Muscle layer of colon (tissue), 2 donors: ENCODE measurements around the gene ZNF689.
"Not testable (repeated sequence)": the region's sequence is repeated elsewhere in the genome, so short reads cannot be mapped to it uniquely, and the experiment has no call there.

Experiments
- H3K27ac ChIP-seq: one replicate; pipeline ENCODE4 v1.7.0; 2013; ENCODE audit warnings: low read depth, mild to moderate bottlenecking, low read length, moderate library complexity
- H3K27me3 ChIP-seq, 2 donors: one replicate each; pipeline ENCODE4 v1.7.0; 2013; ENCODE audit warnings: low read length in 2 of 2, mild to moderate bottlenecking in 2 of 2; ENCODE audit not compliant: insufficient read depth in 2 of 2, control insufficient read depth in 1 of 2
- H3K36me3 ChIP-seq: one replicate; pipeline ENCODE4 v1.7.0; 2013; ENCODE audit warnings: mild to moderate bottlenecking, low read length; ENCODE audit not compliant: insufficient read depth
- H3K4me1 ChIP-seq: one replicate; pipeline ENCODE4 v1.7.0; 2013; ENCODE audit warnings: mild to moderate bottlenecking, low read length; ENCODE audit not compliant: insufficient read depth
- H3K4me3 ChIP-seq, 2 donors: one replicate each; pipeline ENCODE4 v1.7.0; 2013; ENCODE audit warnings: low read length in 2 of 2, low read depth in 1 of 2, mild to moderate bottlenecking in 1 of 2, moderate library complexity in 1 of 2
- H3K9ac ChIP-seq: one replicate; pipeline ENCODE4 v1.7.0; 2013; ENCODE audit warnings: low read length
- H3K9me3 ChIP-seq: one replicate; pipeline ENCODE4 v1.7.0; 2013; ENCODE audit warnings: mild to moderate bottlenecking, low read length
- donor health status: abdominal sarcoma.
- donor health status: Adenocarcinoma of cecum.

The ZNF689 gene

GRCh38 chr16:30589582-30589981 is 20.6 kb downstream of the ZNF689 start:
- H3K36me3 ChIP-seq, H3K9me3 ChIP-seq: not testable (repeated sequence)

GRCh38 chr16:30588651-30589050 is 21.5 kb downstream of the ZNF689 start:
- no peak overlapping the region for H3K27ac ChIP-seq
- H3K27me3 ChIP-seq: no peaks in the 10 kb centered on the region
- no peaks in the 10 kb centered on the region for H3K36me3 ChIP-seq
- H3K9ac ChIP-seq: no peak overlapping the region
- peaks cover 14% of the 10 kb centered on the region for H3K4me1 ChIP-seq
- no peak overlapping the region for H3K4me3 ChIP-seq
- no peaks in the 10 kb centered on the region for H3K9me3 ChIP-seq

More at GRCh38 chr16:30589582-30589981, 20.6 kb downstream of the ZNF689 start:
- H3K9ac ChIP-seq, H3K4me1 ChIP-seq, H3K4me3 ChIP-seq, H3K27ac ChIP-seq, H3K27me3 ChIP-seq: not testable (repeated sequence)

- H3K4me1 ChIP-seq: peaks cover 20% of the 10 kb centered on the region
- peaks cover 18% of the 10 kb centered on the region for H3K36me3 ChIP-seq
- peak within 1 kb of the TSS; percentile 47 to 96 for H3K4me3 ChIP-seq
- no peaks in the 10 kb centered on the region for H3K9me3 ChIP-seq
- H3K27ac ChIP-seq: peak within 1 kb of the TSS; percentile 83
- peak within 1 kb of the TSS; percentile 71 for H3K9ac ChIP-seq
- no peaks in the 10 kb centered on the region for H3K27me3 ChIP-seq
Measured at GRCh38 chr16:30585400-30586191, 24.6 kb downstream of the ZNF689 start, which contains the start of gene ZNF785. ZNF785 (minus strand) TSS chr16:30585697; CDS start chr16:30585611, 86 bp downstream.

DNA sequence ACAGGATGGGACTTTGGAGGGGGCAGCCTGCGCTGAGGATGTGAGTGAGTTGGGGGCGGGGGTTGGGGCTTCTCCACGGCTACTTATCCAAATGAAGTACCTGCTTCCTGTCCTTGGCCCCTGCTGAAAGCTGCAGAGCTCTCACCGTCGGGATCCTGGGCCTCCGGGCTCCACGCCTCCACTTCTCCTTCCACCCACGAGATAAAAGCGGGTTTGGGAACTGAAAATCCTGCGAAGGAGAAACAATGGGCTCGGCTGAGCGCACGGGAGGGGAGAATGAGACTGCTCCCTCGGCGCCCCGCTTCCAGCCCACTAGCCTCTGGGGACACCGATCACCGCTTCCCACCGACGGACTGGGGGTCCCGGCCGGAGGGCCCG is 25.2 kb downstream of the ZNF689 start:
- Histone ChIP-seq H3K9me3 (no peaks in the 10 kb centered on the region), H3K4me1 (peaks cover 20% of the 10 kb centered on the region), H3K27me3 (no peaks in the 10 kb centered on the region), H3K27ac (peak overlapping the region; percentile 83), H3K36me3 (peaks cover 18% of the 10 kb centered on the region), H3K9ac (peak overlapping the region; percentile 54), H3K4me3 (peak overlapping the region; percentile 47 to 96)

DNA sequence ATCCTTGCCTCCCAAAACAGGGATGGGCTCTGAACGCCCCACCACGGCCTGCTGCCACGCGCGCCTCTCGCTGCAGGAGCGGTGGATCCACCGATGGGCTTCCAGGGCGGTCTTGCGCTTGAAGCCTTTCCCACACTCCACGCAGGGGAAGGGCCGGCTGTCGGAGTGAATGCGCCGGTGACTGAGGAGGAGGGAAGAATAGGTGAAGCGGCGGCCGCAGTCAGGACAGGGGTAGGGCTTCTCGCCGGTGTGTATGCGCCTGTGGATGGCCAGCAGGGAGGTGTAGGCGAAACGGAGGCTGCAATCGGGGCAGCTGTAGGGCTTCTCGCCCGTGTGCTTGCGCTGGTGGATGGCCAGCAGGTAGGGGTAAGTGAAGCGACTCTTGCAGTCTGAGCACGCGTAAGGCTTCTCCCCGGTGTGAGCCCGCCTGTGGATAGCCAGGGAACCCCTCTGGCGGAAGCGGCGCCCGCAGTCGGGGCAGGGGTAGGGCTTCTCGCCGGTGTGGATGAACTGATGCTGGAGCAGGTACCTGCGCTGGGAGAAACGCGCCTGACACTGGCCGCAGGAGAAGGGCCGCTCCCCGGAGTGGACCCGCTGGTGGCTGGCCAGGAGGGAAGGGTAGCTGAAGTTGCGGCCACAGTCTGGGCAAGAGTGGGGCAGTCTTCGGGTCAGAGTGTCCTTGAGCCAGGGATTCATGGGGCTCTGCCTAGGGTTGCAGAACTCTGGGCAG is 27.4 kb downstream of the ZNF689 start:
- H3K9ac ChIP-seq: no peak overlapping the region
- H3K27ac ChIP-seq: no peak overlapping the region
- no peaks in the 10 kb centered on the region for H3K9me3 ChIP-seq
- H3K4me3 ChIP-seq: no peak overlapping the region
- peaks cover 20% of the 10 kb centered on the region for H3K4me1 ChIP-seq
- peaks cover 26% of the 10 kb centered on the region for H3K36me3 ChIP-seq
- no peaks in the 10 kb centered on the region for H3K27me3 ChIP-seq

GRCh38 chr16:30581457-30581856 is 28.7 kb downstream of the ZNF689 start:
- no peak overlapping the region for H3K27ac ChIP-seq
- peaks cover 20% of the 10 kb centered on the region for H3K4me1 ChIP-seq
- H3K4me3 ChIP-seq: no peak overlapping the region
- no peaks in the 10 kb centered on the region for H3K9me3 ChIP-seq
- H3K9ac ChIP-seq: no peak overlapping the region
- H3K36me3 ChIP-seq: peaks cover 26% of the 10 kb centered on the region
- H3K27me3 ChIP-seq: no peaks in the 10 kb centered on the region

GRCh38 chr16:30574678-30575077 is 35.5 kb downstream of the ZNF689 start:
- no peak overlapping the region for H3K27ac ChIP-seq
- H3K9me3 ChIP-seq: no peaks in the 10 kb centered on the region
- H3K27me3 ChIP-seq: no peaks in the 10 kb centered on the region
- peaks cover 8% of the 10 kb centered on the region for H3K36me3 ChIP-seq
- H3K4me3 ChIP-seq: no peak overlapping the region
- H3K9ac ChIP-seq: no peak overlapping the region
- H3K4me1 ChIP-seq: peaks cover 11% of the 10 kb centered on the region

GRCh38 chr16:30571445-30572322 is 38.5 kb downstream of the ZNF689 start, which contains the start of gene ZNF688:
ZNF688 (minus strand) TSS chr16:30571714; CDS start chr16:30571629, 85 bp downstream.
- no peaks in the 10 kb centered on the region for H3K27me3 ChIP-seq
- no peaks in the 10 kb centered on the region for H3K36me3 ChIP-seq
- peaks cover 11% of the 10 kb centered on the region for H3K4me1 ChIP-seq
- peak within 1 kb of the TSS; percentile 80 for H3K9ac ChIP-seq
- peak within 1 kb of the TSS; percentile 97 for H3K27ac ChIP-seq
- H3K9me3 ChIP-seq: no peaks in the 10 kb centered on the region
- H3K4me3 ChIP-seq: peak within 1 kb of the TSS; percentile 80 to 91

DNA sequence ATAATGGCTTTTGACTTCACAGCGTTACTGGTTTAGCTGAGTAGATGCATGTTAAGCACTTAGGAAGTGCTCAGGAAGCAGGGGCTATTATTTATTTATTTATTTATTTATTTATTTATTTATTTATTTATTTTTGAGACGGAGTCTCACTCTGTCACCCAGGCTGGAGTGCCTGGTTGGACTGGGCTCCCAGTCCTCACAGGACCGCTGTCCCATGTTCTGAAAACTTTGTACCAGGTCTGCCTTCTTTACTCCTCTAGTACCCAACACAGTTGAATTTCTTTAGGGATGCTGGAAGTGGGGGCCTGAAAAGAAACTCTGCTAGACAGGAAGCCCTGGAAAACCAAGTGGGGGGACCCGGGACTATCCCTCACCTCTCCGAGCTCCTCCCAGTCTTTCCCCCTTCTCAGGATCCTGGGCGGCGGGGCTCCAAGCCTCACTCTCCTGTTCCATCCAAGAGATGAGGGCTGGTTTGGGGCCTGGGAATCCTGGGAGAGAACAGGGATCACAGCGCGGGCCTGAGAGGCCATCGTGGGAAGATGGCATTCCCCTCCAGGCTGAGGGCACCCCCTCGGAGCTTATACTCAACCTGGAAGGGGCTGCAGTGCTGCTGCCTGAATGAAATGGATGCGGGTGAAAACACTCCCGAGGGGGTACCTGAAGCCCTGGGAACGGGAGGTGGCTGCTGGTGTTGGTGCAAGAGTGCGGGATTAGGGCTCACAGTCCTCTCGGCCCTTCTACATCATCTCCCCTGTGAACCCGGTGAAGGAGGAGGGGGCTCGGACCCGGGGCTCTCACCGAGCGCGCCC is 39.3 kb downstream of the ZNF689 start:
- H3K9me3 ChIP-seq: no peaks in the 10 kb centered on the region
- H3K27ac ChIP-seq: peak overlapping the region; percentile 97
- H3K4me3 ChIP-seq: peak overlapping the region; percentile 80 to 91
- H3K9ac ChIP-seq: peak overlapping the region; percentile 80
- H3K27me3 ChIP-seq: no peaks in the 10 kb centered on the region
- H3K4me1 ChIP-seq: peaks cover 11% of the 10 kb centered on the region
- no peaks in the 10 kb centered on the region for H3K36me3 ChIP-seq

DNA sequence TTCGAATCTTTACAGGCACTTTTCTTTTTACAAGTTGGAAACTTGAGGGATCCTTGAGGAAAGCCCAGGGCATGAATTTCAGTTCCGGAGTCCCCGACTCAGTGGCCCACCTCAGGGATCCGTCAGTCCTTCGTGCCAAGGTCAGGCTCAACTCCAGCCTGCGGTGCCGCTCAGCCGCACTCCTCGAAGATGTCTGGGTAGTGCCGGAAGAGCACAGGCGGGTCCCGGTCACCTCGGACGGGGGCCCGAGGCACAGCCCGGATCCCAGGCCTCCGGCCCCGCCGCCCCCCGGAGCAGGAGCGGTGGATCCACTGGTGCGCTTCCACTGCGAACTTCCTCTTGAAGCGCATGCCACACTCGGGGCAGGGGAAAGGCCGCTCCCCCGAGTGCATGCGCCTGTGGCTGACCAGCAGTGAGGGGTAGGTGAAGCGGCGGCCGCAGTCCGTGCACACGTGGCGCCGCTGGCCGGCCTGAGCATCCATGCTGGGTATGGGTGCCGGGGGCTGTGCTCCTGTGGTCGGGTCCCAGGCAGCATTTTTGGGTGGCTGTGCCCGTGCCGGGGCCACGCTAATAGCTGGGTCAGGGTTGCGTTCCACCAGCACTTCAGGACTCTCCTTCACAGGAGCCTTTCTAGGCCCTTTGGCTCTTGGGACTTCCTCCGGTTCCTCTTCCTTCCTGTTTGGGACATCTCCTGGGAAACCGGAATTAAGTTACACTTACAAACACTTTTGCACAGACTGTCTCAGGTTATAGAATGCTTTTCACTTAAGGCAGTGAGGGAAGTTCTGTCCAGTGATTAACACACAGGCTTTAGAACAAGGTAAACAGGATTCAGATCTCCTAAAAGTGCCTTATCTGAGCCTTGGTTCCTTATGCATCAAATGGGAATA is 40.2 kb downstream of the ZNF689 start:
- no peak overlapping the region for H3K9ac ChIP-seq
- peak overlapping the region in 1 of 2 donors; percentile 80 for H3K4me3 ChIP-seq

More for the DNA sequence above, 40.2 kb downstream of the ZNF689 start:
- H3K36me3 ChIP-seq: no peaks in the 10 kb centered on the region
- no peaks in the 10 kb centered on the region for H3K27me3 ChIP-seq
- no peaks in the 10 kb centered on the region for H3K9me3 ChIP-seq
- peaks cover 11% of the 10 kb centered on the region for H3K4me1 ChIP-seq
- peak overlapping the region; percentile 97 for H3K27ac ChIP-seq
